ENCODE data around the gene C9orf152.
A peak's percentile ranks its signal among the peaks of the same experiment; 100 is the strongest.

Gene C9orf152

GRCh38 chr9:110186254-110186653 lies 21.7 kb downstream of the C9orf152 start:
- no peak overlapping the region for H3K4me3 ChIP-seq (ENCODE audit: control insufficient read depth, low read depth, low read length)
- DNase-seq (ENCODE audit: low read depth), result no peak
- no peak for TF ChIP-seq CTCF (IDR thresholded peaks at IDR 0.05; ENCODE audit: control insufficient read depth, insufficient read depth, low read depth, low read length, missing control alignments)

- no peak for TF ChIP-seq CTCF (IDR thresholded peaks at IDR 0.05; ENCODE audit: control insufficient read depth, insufficient read depth, low read depth, low read length, missing control alignments)
- no peak for DNase-seq (ENCODE audit: low read depth)
Measured at GRCh38 chr9:110185806-110186205, 22.2 kb downstream of the C9orf152 start.

GRCh38 chr9:110183208-110184145 lies 24.5 kb downstream of the C9orf152 start:
- peak; percentile 75 for TF ChIP-seq CTCF (IDR thresholded peaks at IDR 0.05; ENCODE audit: control insufficient read depth, insufficient read depth, low read depth, low read length, missing control alignments)
- peak; percentile 29 for DNase-seq (ENCODE audit: low read depth)
- no peak overlapping the region for H3K4me3 ChIP-seq (ENCODE audit: control insufficient read depth, low read depth, low read length)

More at GRCh38 chr9:110185806-110186205, 22.2 kb downstream of the C9orf152 start:
- H3K4me3 ChIP-seq (ENCODE audit: control insufficient read depth, low read depth, low read length), result no peak overlapping the region

- DNase-seq (ENCODE audit: low read depth), result no peak
Measured at GRCh38 chr9:110180511-110181434, 27.2 kb downstream of the C9orf152 start.

GRCh38 chr9:110179734-110180133 lies 28.2 kb downstream of the C9orf152 start:
- no peak overlapping the region for H3K4me3 ChIP-seq (ENCODE audit: control insufficient read depth, low read depth, low read length)
- no peak for TF ChIP-seq CTCF (IDR thresholded peaks at IDR 0.05; ENCODE audit: control insufficient read depth, insufficient read depth, low read depth, low read length, missing control alignments)
- DNase-seq (ENCODE audit: low read depth), result peak; percentile 39

More at GRCh38 chr9:110180511-110181434, 27.2 kb downstream of the C9orf152 start:
- H3K4me3 ChIP-seq (ENCODE audit: control insufficient read depth, low read depth, low read length), result no peak overlapping the region
- no peak for TF ChIP-seq CTCF (IDR thresholded peaks at IDR 0.05; ENCODE audit: control insufficient read depth, insufficient read depth, low read depth, low read length, missing control alignments)

- H3K4me3 ChIP-seq (ENCODE audit: control insufficient read depth, low read depth, low read length), result no peak overlapping the region
- TF ChIP-seq CTCF (IDR thresholded peaks at IDR 0.05; ENCODE audit: control insufficient read depth, insufficient read depth, low read depth, low read length, missing control alignments), result no peak
- no peak for DNase-seq (ENCODE audit: low read depth)
Measured at GRCh38 chr9:110178281-110178680, 29.7 kb downstream of the C9orf152 start.

Data from AG09309 (cell line).